ENCODE data around the gene BCAR3.
"Not testable (repeated sequence)": the region's sequence is repeated elsewhere in the genome, so short reads cannot be mapped to it uniquely, and the experiment has no call there.

The BCAR3 gene

GRCh38 chr1:93700532-93701469 lies 19.2 kb upstream of the BCAR3 start:
- Histone ChIP-seq H3K27ac (no peak overlapping the region), H3K36me3 (no peaks in the 10 kb centered on the region), H3K27me3 (no peaks in the 10 kb centered on the region), H3K4me3 (ENCODE audit: low read depth in 1 of 2, low read length in 1 of 2) (no peak overlapping the region), H3K4me1 (ENCODE audit: control insufficient read depth in 1 of 2, insufficient read depth in 1 of 2, low read depth in 1 of 2, low read length in 1 of 2) (no peaks in the 10 kb centered on the region), H3K9me3 (no peaks in the 10 kb centered on the region)
- TF ChIP-seq CTCF (IDR thresholded peaks at IDR 0.05) = no peak

- Histone ChIP-seq H3K4me3 (ENCODE audit: low read depth in 1 of 2, low read length in 1 of 2) (no peak overlapping the region), H3K27me3 (no peaks in the 10 kb centered on the region), H3K27ac (no peak overlapping the region), H3K4me1 (ENCODE audit: control insufficient read depth in 1 of 2, insufficient read depth in 1 of 2, low read depth in 1 of 2, low read length in 1 of 2) (no peaks in the 10 kb centered on the region), H3K36me3 (no peaks in the 10 kb centered on the region), H3K9me3 (no peaks in the 10 kb centered on the region)
- no peak for TF ChIP-seq CTCF (IDR thresholded peaks at IDR 0.05)
Measured at GRCh38 chr1:93699503-93700168, 18.0 kb upstream of the BCAR3 start.

GRCh38 chr1:93699049-93699384 lies 17.4 kb upstream of the BCAR3 start:
- no peaks in the 10 kb centered on the region for H3K4me1 ChIP-seq (ENCODE audit: control insufficient read depth in 1 of 2, insufficient read depth in 1 of 2, low read depth in 1 of 2, low read length in 1 of 2)
- H3K27ac ChIP-seq = no peak overlapping the region

GRCh38 chr1:93698329-93699048 lies 16.9 kb upstream of the BCAR3 start:
- Histone ChIP-seq H3K36me3 (no peaks in the 10 kb centered on the region), H3K27ac (no peak overlapping the region), H3K9me3 (no peaks in the 10 kb centered on the region), H3K27me3 (peaks cover 4% of the 10 kb centered on the region), H3K4me1 (ENCODE audit: control insufficient read depth in 1 of 2, insufficient read depth in 1 of 2, low read depth in 1 of 2, low read length in 1 of 2) (no peaks in the 10 kb centered on the region), H3K4me3 (ENCODE audit: low read depth in 1 of 2, low read length in 1 of 2) (no peak overlapping the region)
- no peak for TF ChIP-seq CTCF (IDR thresholded peaks at IDR 0.05)

More at GRCh38 chr1:93699049-93699384, 17.4 kb upstream of the BCAR3 start:
- no peak for TF ChIP-seq CTCF (IDR thresholded peaks at IDR 0.05)
- H3K4me3 ChIP-seq (ENCODE audit: low read depth in 1 of 2, low read length in 1 of 2) = no peak overlapping the region
- H3K27me3 ChIP-seq = no peaks in the 10 kb centered on the region
- H3K36me3 ChIP-seq = no peaks in the 10 kb centered on the region
- H3K9me3 ChIP-seq = no peaks in the 10 kb centered on the region

GRCh38 chr1:93697566-93697965 lies 15.9 kb upstream of the BCAR3 start:
- H3K36me3 ChIP-seq; H3K4me1 ChIP-seq (ENCODE audit: control insufficient read depth in 1 of 2, insufficient read depth in 1 of 2, low read depth in 1 of 2, low read length in 1 of 2): not testable (repeated sequence)

More at GRCh38 chr1:93697566-93697965, 15.9 kb upstream of the BCAR3 start:
- H3K9me3 ChIP-seq; H3K27ac ChIP-seq; H3K4me3 ChIP-seq (ENCODE audit: low read depth in 1 of 2, low read length in 1 of 2): not testable (repeated sequence)
- peaks cover 12% of the 10 kb centered on the region for H3K27me3 ChIP-seq

All from neutrophil (primary cell).